WI38 (cell line): ENCODE results near the gene NEK8.
"Not testable (repeated sequence)": the region's sequence is repeated elsewhere in the genome, so short reads cannot be mapped to it uniquely, and the experiment has no call there.

Experiments
- H3K4me3 ChIP-seq: 2 replicates; pipeline ENCODE4 v1.5.1; 2011; ENCODE audit warnings: low read depth, mild to moderate bottlenecking, control low read depth, low read length
- TF ChIP-seq, protein P1 (sequence below): IDR thresholded peaks from 2 replicates; pipeline ENCODE4 v1.5.1; 2012; ENCODE audit warnings: low read depth, mild to moderate bottlenecking, control low read depth, low read length

Gene NEK8

DNA sequence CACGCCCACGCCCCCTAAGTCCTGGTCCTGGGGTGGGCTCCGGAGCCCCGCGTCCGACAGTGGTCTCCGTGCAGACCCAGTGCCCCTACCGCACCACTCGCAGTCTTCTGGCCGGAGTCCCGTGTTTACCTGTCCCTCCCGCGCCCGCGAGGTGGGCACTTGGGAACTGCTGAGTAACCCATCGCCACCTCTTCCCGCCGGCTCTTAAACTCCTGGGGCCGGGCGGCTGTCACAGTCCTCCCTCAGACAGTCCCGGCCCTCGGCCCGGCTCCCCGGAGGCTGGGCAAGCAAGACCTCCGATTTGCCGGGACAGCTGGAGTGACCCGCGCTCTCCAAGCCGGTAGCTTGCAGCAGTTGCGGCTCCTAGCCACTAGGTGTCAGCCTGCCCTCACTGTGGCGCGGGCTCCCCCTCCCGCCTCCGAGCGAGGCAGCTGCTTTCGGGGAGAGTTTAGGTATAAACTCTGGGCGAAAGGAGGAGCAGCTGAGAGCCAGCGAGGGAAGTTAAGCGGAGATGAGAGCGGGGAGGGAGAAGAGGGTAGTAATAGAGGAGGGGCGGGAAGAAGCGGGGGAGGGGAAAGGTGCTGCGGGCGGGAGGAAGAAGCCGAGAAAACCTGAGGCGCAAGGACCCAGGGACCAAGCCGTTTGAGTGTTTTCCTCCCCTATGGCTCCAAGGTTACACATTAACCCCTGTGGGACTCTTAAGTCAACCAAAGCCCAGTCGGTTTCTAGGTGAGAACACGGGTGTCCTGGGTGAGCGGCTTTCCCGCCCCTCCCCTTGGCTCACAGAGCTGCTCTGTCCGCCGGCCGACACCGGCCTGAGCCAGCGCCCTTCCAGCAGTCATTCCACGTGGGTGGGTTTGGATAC is 1.7 kb upstream of the NEK8 start:
- TF ChIP-seq, protein P1, sequence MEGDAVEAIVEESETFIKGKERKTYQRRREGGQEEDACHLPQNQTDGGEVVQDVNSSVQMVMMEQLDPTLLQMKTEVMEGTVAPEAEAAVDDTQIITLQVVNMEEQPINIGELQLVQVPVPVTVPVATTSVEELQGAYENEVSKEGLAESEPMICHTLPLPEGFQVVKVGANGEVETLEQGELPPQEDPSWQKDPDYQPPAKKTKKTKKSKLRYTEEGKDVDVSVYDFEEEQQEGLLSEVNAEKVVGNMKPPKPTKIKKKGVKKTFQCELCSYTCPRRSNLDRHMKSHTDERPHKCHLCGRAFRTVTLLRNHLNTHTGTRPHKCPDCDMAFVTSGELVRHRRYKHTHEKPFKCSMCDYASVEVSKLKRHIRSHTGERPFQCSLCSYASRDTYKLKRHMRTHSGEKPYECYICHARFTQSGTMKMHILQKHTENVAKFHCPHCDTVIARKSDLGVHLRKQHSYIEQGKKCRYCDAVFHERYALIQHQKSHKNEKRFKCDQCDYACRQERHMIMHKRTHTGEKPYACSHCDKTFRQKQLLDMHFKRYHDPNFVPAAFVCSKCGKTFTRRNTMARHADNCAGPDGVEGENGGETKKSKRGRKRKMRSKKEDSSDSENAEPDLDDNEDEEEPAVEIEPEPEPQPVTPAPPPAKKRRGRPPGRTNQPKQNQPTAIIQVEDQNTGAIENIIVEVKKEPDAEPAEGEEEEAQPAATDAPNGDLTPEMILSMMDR, result peak; percentile 98
- peak overlapping the region; percentile 65 for H3K4me3 ChIP-seq

DNA sequence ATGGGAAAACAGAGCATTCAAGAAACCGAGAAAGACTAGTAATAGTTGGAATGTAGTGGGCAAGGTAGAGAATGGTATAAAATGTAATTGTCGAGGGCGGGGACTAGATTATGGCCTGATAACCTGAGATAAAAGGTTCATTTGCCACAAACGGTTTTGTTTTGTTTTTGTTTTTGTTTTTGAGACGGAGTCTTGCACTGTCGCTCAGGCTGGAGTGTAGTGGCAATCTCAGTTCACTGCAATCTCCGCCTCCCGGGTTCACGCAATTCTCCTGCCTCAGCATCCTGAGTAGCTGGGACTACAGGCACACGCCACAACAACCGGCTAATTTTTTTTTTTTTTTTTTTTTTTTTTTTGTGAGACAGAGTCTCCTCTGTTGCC is 1.4 kb downstream of the NEK8 start:
- H3K4me3 ChIP-seq, result no peak overlapping the region
- TF ChIP-seq, protein P1, result no peak

DNA sequence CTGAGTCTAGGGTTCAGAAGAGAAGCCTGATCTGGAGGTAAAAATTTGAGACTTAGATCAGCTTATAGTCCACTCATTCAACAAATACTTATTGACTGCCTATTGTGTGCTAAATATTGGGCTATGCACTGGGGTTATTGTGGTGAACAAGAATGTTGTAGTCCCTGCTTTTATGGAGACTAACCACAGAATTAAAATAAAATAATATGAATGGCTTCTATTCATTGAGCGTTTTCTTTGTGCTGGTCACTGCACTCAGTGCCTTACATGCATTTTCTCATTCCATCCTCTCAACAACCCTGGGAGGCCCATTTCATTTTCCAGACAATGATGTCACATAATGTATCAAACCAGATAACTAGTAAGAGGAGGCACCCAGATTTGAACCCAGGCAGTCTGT is 4.8 kb downstream of the NEK8 start:
- TF ChIP-seq, protein P1, result no peak
- H3K4me3 ChIP-seq, result no peak overlapping the region

DNA sequence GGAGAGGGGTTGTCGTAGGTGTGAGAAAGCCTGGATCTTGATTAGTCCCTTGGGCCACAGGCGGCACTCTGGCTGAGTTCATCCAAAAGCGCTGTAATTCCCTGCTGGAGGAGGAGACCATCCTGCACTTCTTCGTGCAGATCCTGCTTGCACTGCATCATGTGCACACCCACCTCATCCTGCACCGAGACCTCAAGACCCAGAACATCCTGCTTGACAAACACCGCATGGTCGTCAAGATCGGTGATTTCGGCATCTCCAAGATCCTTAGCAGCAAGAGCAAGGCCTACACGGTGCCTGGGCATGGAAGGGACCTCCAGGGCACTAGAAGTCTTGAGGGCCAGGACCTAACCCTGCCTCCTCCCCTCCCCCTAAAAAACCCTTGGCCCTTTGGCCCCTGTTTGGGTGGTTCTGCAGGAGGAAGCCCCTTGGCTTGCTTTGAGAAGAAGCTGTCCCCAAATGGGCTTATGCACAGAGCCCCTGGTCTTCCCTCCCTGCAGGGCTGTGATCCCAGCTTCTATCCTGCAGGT is 6.2 kb downstream of the NEK8 start:
- no peak overlapping the region for H3K4me3 ChIP-seq
- TF ChIP-seq, protein P1, result no peak

DNA sequence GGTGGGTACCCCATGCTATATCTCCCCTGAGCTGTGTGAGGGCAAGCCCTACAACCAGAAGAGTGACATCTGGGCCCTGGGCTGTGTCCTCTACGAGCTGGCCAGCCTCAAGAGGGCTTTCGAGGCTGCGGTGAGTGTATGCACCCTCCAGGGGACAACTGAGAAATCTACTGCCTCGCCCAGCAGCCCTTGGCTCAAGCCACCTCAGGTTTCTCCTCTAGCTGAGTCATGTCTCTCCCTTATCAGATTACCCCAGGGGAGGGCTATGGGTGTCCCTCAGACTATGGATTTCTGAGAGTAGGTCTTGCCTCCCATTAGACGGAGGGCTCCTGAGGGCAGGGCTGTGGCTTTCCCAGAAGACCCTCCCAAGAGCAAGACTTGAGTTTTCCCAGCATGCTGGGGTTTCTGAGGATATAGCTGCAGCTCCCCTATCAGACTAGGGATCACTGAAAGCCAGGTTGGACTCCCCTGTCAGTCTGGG is 6.7 kb downstream of the NEK8 start:
- H3K4me3 ChIP-seq, result no peak overlapping the region
- TF ChIP-seq, protein P1, result no peak

DNA sequence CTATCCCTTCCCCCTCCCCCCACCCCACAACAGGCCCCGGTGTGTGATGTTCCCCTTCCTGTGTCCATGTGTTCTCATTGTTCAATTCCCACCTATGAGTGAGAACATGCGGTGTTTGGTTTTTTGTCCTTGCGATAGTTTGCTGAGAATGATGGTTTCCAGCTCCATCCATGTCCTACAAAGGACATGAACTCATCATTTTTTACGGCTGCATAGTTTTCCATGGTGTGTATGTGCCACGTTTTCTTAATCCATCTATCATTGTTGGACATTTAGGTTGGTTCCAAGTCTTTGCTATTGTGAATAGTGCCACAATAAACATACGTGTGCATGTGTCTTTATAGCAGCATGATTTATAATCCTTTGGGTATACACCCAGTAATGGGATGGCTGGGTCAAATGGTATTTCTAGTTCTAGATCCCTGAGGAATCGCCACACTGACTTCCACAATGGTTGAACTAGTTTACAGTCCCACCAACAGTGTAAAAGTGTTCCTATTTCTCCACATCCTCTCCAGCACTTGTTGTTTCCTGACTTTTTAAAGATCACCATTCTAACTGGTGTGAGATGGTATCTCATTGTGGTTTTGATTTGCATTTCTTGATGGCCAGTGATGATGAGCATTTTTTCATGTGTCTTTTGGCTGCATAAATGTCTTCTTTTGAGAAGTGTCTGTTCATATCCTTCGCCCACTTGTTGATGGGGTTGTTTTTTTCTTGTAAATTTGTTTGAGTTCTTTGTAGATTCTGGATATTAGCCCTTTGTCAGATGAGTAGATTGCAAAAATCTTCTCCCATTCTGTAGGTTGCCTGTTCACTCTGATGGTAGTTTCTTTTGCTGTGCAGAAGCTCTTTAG is 7.6 kb downstream of the NEK8 start:
- not testable (repeated sequence) for H3K4me3 ChIP-seq

DNA sequence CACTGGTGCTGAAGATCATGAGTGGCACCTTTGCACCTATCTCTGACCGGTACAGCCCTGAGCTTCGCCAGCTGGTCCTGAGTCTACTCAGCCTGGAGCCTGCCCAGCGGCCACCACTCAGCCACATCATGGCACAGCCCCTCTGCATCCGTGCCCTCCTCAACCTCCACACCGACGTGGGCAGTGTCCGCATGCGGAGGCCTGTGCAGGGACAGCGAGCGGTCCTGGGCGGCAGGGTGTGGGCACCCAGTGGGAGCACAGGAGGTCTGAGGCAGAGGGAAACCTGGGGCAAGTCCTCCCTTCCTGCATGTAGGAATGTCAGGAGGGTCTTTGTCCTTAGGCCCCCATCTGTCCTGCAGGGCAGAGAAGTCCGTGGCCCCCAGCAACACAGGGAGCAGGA is 8.7 kb downstream of the NEK8 start:
- H3K4me3 ChIP-seq, result no peak overlapping the region
- TF ChIP-seq, protein P1, result no peak
